Epithelial cell of esophagus (primary cell): ENCODE measurements around the gene LAPTM4A.
A peak's percentile ranks its signal among the peaks of the same experiment; 100 is the strongest.

Experiments used
- DNase-seq: peaks from one replicate; pipeline ENCODE4 v3.0.0; 2010; ENCODE audit warnings: low read depth
- H3K4me3 ChIP-seq: 2 replicates; pipeline ENCODE4 v1.5.1; 2011; ENCODE audit warnings: mild to moderate bottlenecking, low read length, control low read depth
- CTCF ChIP-seq: IDR thresholded peaks from 2 replicates; pipeline ENCODE4 v1.5.1; 2011; ENCODE audit warnings: low read depth, mild to moderate bottlenecking, low read length, control low read depth, inconsistent platforms; ENCODE audit not compliant: insufficient read depth; ENCODE audit errors: missing control alignments

LAPTM4A gene

DNA sequence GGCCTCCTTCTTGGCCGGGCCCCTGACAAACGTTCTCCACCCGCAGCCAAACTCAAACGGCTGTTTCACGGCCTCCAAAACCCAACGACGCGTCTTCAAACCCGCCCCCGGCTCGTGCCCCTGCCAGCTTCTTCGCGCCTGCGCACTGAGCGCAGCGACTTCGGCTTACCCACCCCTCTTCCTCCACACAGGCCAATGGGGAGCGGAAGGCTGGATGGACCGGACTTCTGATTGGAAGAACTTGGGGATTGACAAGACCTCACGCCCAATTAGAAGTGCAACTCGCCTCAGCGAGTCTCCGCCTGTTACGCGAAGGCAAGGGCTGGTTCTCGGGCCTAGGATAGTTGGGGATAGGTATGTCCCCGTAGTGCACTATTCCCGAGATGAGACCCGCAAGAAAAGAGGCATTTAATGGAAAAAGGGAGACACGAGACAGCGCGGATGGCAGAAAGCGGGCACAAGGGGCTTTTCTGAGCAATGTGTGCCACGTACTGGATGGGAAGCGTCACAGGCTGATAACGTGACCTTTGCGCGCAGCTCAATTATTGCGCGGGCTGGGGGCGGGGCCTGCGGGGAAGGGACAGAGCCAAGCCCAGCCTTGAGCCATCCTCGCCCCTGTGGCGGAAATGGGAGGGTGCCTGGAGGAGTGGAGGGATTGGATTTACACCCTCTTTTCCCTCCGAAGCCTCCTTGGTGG, at the start of gene LAPTM4A:
TSS of gene LAPTM4A (minus strand) at position 97 of the 697 bp plus-strand sequence. CDS start 108 bp downstream, outside the sequence.
- H3K4me3 ChIP-seq: peak within 1 kb of the TSS; percentile 93
- no peak for TF ChIP-seq CTCF
- peak; percentile 100 for DNase-seq

DNA sequence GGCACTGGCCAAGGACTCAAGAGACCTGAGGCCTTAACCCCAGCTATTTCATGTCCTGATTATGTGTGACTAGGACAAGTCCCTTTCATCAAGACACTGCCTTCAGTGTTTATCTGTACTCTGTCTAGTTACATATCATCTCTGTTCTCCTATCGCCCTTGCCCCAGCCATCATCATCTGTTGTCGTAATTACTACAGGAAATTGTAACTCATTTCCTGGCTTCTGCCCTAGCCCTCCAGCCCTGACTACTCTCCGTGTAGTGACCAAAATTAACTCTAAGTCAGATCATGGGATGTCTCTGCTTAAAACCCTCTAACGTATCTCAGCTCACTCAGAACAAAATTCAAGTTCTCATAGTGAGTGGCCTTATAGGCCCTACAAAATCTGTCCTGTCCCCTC, 49.3 kb upstream of the LAPTM4A start:
- no peak for DNase-seq
- H3K4me3 ChIP-seq: no peak overlapping the region
- TF ChIP-seq CTCF: no peak

- no peak for TF ChIP-seq CTCF
- DNase-seq: no peak
- no peak overlapping the region for H3K4me3 ChIP-seq
Observed at GRCh38 chr2:20099780-20100179, 48.4 kb upstream of the LAPTM4A start.

- DNase-seq: peak; percentile 91
- no peak overlapping the region for H3K4me3 ChIP-seq
- TF ChIP-seq CTCF: peak; percentile 81
Observed at GRCh38 chr2:20097889-20098714, 46.7 kb upstream of the LAPTM4A start.

GRCh38 chr2:20095469-20095868, 44.0 kb upstream of the LAPTM4A start:
- H3K4me3 ChIP-seq: no peak overlapping the region

DNA sequence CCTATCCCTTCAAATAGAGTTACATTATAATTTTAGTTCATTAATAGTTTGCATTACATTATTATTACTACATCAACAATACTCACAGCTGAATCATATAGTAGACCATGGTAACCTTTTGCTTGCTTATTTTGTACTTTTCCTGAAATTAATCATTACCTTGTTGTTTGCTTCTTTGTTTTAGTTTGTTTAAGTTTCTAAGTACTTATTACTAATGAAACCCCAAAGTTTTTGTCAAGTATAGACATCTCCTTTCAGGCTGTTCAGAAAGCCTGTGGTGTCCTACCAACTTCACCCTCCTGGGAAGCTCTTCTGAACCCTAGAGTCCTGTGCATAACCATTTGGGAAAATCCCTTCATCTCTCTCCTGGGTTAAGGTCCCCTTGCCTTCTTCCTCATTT, 43.5 kb upstream of the LAPTM4A start:
- peak; percentile 43 for DNase-seq
- H3K4me3 ChIP-seq: no peak overlapping the region
- TF ChIP-seq CTCF: no peak

More at GRCh38 chr2:20095469-20095868, 44.0 kb upstream of the LAPTM4A start:
- no peak for DNase-seq
- TF ChIP-seq CTCF: no peak
